Activated naive CD8-positive, alpha-beta T cell (primary cell): ENCODE results near the gene STK40.

Experiments used
- H3K27ac Mint-ChIP-seq: one replicate; pipeline ENCODE4 v1.8.0; 2021; ENCODE audit warnings: mixed read lengths
- H3K27me3 Mint-ChIP-seq: one replicate; pipeline ENCODE4 v1.8.0; 2021; ENCODE audit warnings: mixed read lengths
- H3K36me3 Mint-ChIP-seq: one replicate; pipeline ENCODE4 v1.8.0; 2021; ENCODE audit warnings: mixed read lengths
- H3K4me1 Mint-ChIP-seq: one replicate; pipeline ENCODE4 v1.8.0; 2021; ENCODE audit warnings: low read depth, mixed read lengths
- H3K4me3 Mint-ChIP-seq: one replicate; pipeline ENCODE4 v1.8.0; 2021; ENCODE audit warnings: mild to moderate bottlenecking, mixed read lengths
- H3K9me3 Mint-ChIP-seq: one replicate; pipeline ENCODE4 v1.8.0; 2021; ENCODE audit warnings: low read depth, mixed read lengths

The STK40 gene

DNA sequence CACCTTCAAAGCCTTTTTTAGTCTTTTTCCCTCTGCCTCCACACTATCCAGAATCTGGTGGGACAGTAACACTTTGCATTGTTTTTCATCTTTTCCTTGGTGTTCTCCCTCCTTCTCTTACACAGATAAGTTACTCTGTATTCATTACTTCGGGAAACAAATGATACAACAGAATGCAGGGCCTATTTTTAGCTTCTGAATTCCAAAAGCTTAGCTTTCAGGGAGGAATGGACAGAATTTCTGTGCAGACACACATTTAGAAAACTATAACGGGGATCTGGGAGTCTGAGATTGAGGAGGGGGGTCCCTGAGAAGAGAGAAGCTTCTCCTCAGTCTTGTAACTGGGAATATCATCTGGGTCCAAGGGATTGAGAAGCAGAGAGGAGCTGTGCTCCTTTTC is 3.5 kb upstream of the STK40 start:
- Mint-ChIP-seq H3K4me1 (peaks cover 36% of the 10 kb centered on the region), H3K9me3 (no peaks in the 10 kb centered on the region), H3K27ac (peak overlapping the region; percentile 59), H3K4me3 (no peak overlapping the region), H3K27me3 (no peaks in the 10 kb centered on the region), H3K36me3 (peaks cover 13% of the 10 kb centered on the region)

DNA sequence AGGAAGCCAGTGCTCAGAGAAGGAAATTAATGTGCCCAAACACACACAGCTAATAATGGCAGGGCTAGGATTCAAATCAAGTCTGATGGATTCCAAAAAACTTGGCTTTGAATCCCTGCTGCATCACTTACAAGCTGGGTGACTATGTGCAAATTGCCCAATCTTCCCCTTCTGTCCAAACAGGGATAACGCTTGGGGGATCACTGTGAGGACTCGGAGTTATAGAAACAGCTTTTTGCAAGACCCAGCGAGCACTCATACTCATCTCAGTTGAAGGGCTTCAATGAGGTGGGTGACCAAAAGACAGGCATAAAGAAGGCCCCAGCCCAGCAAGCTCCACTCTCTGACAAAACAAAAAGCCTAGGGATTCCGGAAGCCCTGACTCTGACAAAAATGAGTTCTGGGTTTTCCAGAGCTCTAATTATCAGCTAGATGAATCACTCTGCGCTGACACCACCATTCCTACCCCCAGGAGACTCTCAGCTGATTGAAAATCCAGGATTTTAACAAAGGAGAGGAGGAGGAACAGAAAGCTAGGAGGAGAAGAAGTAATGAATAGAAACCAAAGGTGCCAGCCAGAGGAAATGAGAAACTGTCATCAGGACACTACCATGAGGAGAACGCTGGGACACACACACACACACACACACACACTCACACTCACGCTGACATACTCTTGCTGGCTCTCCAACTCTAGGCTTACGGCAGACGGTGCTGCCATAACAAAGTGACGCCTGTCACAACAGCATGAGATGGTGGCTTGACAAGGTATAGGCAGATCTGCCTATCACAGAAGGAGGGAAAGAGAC is 1.6 kb upstream of the STK40 start:
- no peaks in the 10 kb centered on the region for H3K27me3 Mint-ChIP-seq
- peaks cover 49% of the 10 kb centered on the region for H3K4me1 Mint-ChIP-seq
- peaks cover 8% of the 10 kb centered on the region for H3K36me3 Mint-ChIP-seq
- peak overlapping the region; percentile 92 for H3K4me3 Mint-ChIP-seq
- H3K27ac Mint-ChIP-seq = peak overlapping the region; percentile 98
- H3K9me3 Mint-ChIP-seq = no peaks in the 10 kb centered on the region

- peak overlapping the region; percentile 92 for H3K4me3 Mint-ChIP-seq
- H3K4me1 Mint-ChIP-seq = peaks cover 56% of the 10 kb centered on the region
- H3K27ac Mint-ChIP-seq = peak overlapping the region; percentile 98
Observed at GRCh38 chr1:36386265-36387140, 779 bp upstream of the STK40 start.

DNA sequence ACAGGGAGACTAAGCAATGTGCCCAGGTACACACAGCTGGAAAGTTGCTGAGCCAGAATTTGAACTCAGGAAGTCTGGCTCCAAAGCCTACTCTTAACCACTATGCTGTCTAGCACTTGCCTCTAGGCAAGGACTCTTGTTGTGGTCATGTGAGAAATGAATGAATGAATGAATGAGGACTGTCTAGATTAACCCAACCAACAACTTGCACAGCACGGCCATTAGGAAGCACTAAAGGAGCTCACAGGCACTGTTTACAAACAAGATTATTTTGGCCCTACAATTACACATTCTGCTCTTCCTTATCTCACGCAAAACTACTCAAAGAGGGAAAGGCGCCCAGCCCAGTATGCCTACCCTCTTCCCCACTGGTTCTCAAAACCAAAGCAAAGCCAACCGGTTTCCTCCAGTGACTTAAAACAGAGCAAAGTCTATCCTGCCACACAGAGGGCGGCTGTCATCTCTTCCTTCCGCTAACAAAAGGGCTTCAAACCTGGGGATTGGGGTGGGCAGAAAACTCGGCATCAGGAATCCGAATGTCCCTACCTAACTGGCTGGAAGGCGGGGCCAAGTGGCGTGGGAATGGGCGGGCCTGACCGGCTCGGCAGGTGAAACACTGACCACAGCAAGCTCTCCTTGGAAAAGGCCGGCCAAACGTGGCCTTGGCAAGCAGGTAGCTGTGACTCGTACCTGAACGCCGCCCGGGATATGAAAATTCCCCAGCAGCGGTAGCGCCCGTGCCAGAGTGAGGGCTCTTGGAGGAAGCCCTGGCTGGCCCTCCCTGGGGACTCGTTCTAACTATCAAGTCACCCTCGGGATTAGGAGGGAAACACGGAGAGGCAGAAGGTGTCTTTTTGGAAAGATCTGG is 948 bp downstream of the STK40 start:
- H3K27ac Mint-ChIP-seq = peak overlapping the region; percentile 90
- H3K9me3 Mint-ChIP-seq = no peaks in the 10 kb centered on the region
- H3K36me3 Mint-ChIP-seq = peaks cover 5% of the 10 kb centered on the region
- H3K27me3 Mint-ChIP-seq = no peaks in the 10 kb centered on the region
- H3K4me1 Mint-ChIP-seq = peaks cover 70% of the 10 kb centered on the region
- H3K4me3 Mint-ChIP-seq = peak overlapping the region; percentile 92

More at GRCh38 chr1:36386265-36387140, 779 bp upstream of the STK40 start:
- H3K36me3 Mint-ChIP-seq = peaks cover 6% of the 10 kb centered on the region
- H3K9me3 Mint-ChIP-seq = no peaks in the 10 kb centered on the region
- no peaks in the 10 kb centered on the region for H3K27me3 Mint-ChIP-seq

GRCh38 chr1:36383240-36383639 is 2.5 kb downstream of the STK40 start:
- Mint-ChIP-seq H3K27ac (peak overlapping the region; percentile 78), H3K4me3 (peak overlapping the region; percentile 52), H3K4me1 (peaks cover 76% of the 10 kb centered on the region), H3K9me3 (no peaks in the 10 kb centered on the region), H3K27me3 (no peaks in the 10 kb centered on the region), H3K36me3 (peaks cover 2% of the 10 kb centered on the region)

DNA sequence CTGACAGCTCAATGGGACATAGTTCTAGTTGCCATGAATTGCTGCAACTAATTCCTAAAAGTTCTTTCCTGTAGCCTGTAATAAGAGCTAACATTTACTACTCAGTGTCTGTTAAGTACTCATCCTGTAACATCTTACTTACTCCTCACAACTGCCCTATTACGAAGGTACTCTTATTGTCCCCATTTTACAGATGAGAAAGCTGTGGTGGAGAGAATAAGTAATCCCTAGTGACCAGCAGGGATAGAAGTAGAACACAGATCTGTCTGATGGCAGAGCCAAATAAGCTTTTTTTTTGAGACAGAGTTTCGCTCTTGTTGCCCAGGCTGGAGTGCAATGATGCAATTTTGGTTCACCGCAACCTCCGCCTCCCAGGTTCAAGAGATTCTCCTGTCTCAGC is 3.1 kb downstream of the STK40 start:
- Mint-ChIP-seq H3K4me3 (no peak overlapping the region), H3K9me3 (no peaks in the 10 kb centered on the region), H3K36me3 (peaks cover 2% of the 10 kb centered on the region), H3K27ac (no peak overlapping the region), H3K4me1 (peaks cover 79% of the 10 kb centered on the region), H3K27me3 (no peaks in the 10 kb centered on the region)

DNA sequence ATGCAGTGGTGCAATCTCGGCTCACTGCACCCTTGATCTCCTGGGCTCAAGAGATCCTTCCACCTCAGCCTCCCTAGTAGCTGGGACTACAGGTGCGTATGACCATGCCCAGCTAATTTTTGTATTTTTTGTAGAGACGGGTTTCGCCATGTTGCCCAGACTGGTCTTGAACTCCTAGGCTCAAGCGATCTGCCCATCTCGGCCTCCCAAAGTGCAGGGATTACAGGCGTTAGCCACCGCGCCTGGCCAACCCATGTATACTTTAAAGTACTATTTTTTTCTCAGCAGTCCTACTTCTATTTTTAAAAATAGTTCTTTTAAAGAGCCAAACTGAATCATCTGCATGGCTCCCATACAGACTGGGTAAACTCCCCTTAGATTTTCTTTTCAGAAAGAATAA is 3.5 kb downstream of the STK40 start:
- H3K4me3 Mint-ChIP-seq = no peak overlapping the region
- peaks cover 77% of the 10 kb centered on the region for H3K4me1 Mint-ChIP-seq
- H3K27ac Mint-ChIP-seq = peak overlapping the region; percentile 54
- H3K27me3 Mint-ChIP-seq = no peaks in the 10 kb centered on the region
- peaks cover 2% of the 10 kb centered on the region for H3K36me3 Mint-ChIP-seq
- H3K9me3 Mint-ChIP-seq = no peaks in the 10 kb centered on the region

DNA sequence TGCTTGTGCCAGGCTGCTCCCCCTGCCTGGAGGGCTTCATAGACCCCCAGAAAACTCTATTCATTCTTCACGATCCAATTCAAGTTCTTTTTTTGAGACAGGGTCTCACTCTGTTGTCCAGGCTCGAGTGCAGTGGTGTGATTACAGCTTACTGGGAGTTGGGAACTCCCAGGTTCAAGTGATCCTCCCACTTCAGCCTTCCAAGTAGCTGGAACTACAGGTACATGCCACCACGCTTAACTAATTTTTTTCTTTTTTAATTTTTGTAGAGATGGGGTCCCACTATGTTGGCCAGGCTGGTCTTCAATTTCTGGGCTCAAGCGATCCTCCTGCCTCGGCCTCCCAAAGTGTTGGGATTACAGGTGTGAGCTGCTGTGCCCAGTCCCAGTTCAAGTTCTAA is 4.3 kb downstream of the STK40 start:
- peaks cover 71% of the 10 kb centered on the region for H3K4me1 Mint-ChIP-seq
- H3K27me3 Mint-ChIP-seq = no peaks in the 10 kb centered on the region
- H3K36me3 Mint-ChIP-seq = peaks cover 2% of the 10 kb centered on the region
- H3K27ac Mint-ChIP-seq = peak overlapping the region; percentile 54
- H3K4me3 Mint-ChIP-seq = no peak overlapping the region
- no peaks in the 10 kb centered on the region for H3K9me3 Mint-ChIP-seq

GRCh38 chr1:36380782-36381181 is 4.9 kb downstream of the STK40 start:
- Mint-ChIP-seq H3K36me3 (peaks cover 2% of the 10 kb centered on the region), H3K27ac (peak overlapping the region; percentile 67), H3K4me3 (no peak overlapping the region), H3K27me3 (no peaks in the 10 kb centered on the region), H3K9me3 (no peaks in the 10 kb centered on the region), H3K4me1 (peaks cover 73% of the 10 kb centered on the region)

- peaks cover 73% of the 10 kb centered on the region for H3K4me1 Mint-ChIP-seq
- H3K36me3 Mint-ChIP-seq = peaks cover 2% of the 10 kb centered on the region
- H3K9me3 Mint-ChIP-seq = no peaks in the 10 kb centered on the region
- no peaks in the 10 kb centered on the region for H3K27me3 Mint-ChIP-seq
- peak overlapping the region; percentile 67 for H3K27ac Mint-ChIP-seq
- H3K4me3 Mint-ChIP-seq = peak overlapping the region; percentile 4
Observed at GRCh38 chr1:36380143-36380619, 5.5 kb downstream of the STK40 start.

DNA sequence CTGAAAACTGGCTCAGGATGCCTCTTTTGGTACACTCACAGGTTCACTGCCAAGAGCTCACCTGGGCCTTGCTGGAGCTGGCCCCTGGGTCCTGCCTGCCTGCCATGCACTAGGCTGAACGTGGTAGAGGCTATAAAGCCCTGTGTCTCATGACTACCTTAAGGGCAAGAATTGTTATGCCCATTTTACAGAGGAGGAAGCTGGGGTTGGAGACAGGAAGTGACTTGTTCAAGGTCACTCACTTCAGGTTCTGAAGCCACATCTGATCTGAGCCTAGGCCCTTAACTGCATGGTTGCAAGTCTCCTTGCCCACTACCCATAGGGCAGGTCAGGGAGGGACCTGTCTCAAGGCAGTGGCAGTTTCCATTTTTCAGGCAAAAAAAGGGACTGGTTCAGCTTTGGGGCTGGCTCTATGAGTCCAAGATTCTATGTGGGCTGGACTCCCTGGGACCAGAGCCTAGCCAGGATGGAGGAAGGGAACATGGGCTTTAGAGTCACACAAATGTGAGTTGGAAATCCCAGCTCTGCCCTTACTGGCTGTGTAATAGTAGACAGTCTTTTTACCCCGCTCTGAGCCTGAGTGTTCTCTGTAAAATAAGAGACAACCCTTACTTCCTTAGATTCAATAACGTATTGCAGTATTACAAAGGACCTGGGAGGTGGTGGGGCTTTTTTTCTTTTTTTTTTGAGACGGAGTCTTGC is 7.8 kb downstream of the STK40 start:
- Mint-ChIP-seq H3K4me3 (no peak overlapping the region), H3K36me3 (no peaks in the 10 kb centered on the region), H3K27ac (peak overlapping the region; percentile 76), H3K27me3 (no peaks in the 10 kb centered on the region), H3K4me1 (peaks cover 76% of the 10 kb centered on the region), H3K9me3 (no peaks in the 10 kb centered on the region)

DNA sequence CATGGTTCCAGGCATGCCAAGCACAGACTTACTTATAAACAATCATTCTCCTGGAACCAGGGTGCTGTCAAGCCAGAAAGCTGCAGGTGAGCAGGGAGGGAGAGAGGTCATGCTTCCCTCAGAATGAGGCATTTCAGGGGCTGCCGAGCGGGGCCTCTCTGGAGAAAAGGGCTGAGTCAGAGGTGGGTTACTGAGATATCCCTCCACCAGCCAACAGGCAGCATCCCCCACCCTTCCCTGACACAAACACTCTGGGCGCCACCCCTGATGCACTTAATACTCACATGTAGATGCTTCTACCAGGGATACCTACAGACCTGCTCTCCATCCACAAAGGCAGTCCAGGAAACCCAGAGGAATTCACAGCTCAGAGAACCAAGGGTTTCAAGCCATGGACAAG is 13.1 kb downstream of the STK40 start:
- Mint-ChIP-seq H3K27me3 (no peaks in the 10 kb centered on the region), H3K9me3 (no peaks in the 10 kb centered on the region), H3K4me1 (peaks cover 61% of the 10 kb centered on the region), H3K4me3 (no peak overlapping the region), H3K27ac (peak overlapping the region; percentile 10), H3K36me3 (no peaks in the 10 kb centered on the region)

DNA sequence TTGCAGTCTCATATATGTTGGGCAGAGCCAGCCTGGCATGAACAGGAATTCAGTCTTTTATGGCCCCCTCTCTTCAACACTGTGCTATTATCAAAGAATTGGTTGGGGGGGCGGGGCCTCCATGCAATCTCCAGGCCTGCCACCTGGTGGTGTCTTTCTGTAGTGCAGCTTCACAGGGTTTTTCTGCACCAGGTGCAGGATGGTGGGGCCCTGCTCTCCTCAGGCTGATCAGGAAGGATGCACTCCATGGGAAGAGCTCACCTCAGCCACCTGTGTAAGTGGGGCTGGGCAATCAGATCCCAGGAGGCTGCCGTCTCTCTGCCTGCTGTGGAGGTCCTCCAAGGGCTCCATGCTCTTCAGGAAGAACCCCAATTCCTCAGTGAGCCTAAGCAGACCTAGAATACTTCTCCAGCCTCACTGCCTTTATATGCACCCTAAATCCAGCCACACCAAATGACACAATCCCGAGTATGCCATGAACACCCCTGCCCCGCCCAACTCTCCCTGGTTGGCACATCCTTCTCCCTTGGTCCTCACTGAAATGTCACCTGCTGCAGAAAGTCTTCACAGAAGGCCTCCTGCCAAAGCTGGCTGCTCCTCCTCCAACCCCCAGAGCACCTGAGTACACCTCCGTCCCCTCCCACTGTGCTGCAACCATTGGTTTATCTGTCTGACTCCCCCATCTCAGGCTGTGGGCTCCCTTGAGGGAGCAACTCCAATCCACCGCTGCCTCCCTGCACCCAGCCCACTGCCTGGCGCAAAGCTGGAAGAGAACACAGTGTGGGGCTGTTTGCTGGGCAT is 16.5 kb downstream of the STK40 start:
- no peaks in the 10 kb centered on the region for H3K9me3 Mint-ChIP-seq
- no peak overlapping the region for H3K4me3 Mint-ChIP-seq
- H3K4me1 Mint-ChIP-seq = peaks cover 69% of the 10 kb centered on the region
- no peaks in the 10 kb centered on the region for H3K27me3 Mint-ChIP-seq
- H3K27ac Mint-ChIP-seq = peak overlapping the region; percentile 54
- H3K36me3 Mint-ChIP-seq = no peaks in the 10 kb centered on the region
